HepG2 (cell line): ENCODE measurements around the gene TJP3. TPM values are rescaled to one million over a fixed set of nuclear protein-coding genes. Genes with fewer than 3 reads are reported as not detected.
A peak's percentile ranks its signal among the peaks of the same experiment; 100 is the strongest.

Experiments
- ATM ChIP-seq: fragments of 450-650 bp; IDR thresholded peaks from 2 replicates; pipeline ENCODE4 v1.7.1; 2017; ENCODE audit warnings: mild to moderate bottlenecking, borderline replicate concordance
- BCL6 ChIP-seq: IDR thresholded peaks from 2 replicates; pipeline ENCODE4 v1.6.1; 2016; ENCODE audit warnings: missing genetic modification reagents, missing compliant biosample characterization
- DR1 ChIP-seq: sonication (generic); formaldehyde crosslinking; IDR thresholded peaks from 2 replicates; pipeline ENCODE4 v1.8.0; 2021; ENCODE audit warnings: mild to moderate bottlenecking, missing genetic modification reagents, inconsistent platforms
- EZH2 ChIP-seq: conservative IDR thresholded peaks from 2 replicates; pipeline ENCODE4 v1.6.1; 2012; ENCODE audit warnings: mild to moderate bottlenecking, low read depth, low read length, moderate library complexity
- KMT2B ChIP-seq: IDR thresholded peaks from 2 replicates; pipeline ENCODE4 v1.6.1; 2016; ENCODE audit warnings: missing genetic modification reagents, missing compliant biosample characterization
- MTF1 ChIP-seq: sonication (generic); formaldehyde crosslinking; IDR thresholded peaks from 2 replicates; pipeline ENCODE4 v1.5.0; 2020; ENCODE audit warnings: missing genetic modification reagents
- MTF2 ChIP-seq: sonication (generic); formaldehyde crosslinking; IDR thresholded peaks from 2 replicates; pipeline ENCODE4 v1.5.0; 2020; ENCODE audit warnings: missing genetic modification reagents, borderline replicate concordance
- NBN ChIP-seq: fragments of 450-650 bp; conservative IDR thresholded peaks from 2 replicates; pipeline ENCODE4 v1.6.1; 2017
- NR2F1 ChIP-seq, 2 experiments: fragments of 450-650 bp in 1 of 2; formaldehyde crosslinking in 1 of 2; IDR thresholded peaks; 2 replicates each; pipeline versions ENCODE4 v1.5.0 to v1.6.1; 2016 to 2020; ENCODE audit warnings: mild to moderate bottlenecking in 1 of 2, missing compliant biosample characterization in 1 of 2, missing genetic modification reagents in 1 of 2, moderate library complexity in 1 of 2
- RCOR2 ChIP-seq: IDR thresholded peaks from 2 replicates; pipeline ENCODE4 v1.6.1; 2016; ENCODE audit warnings: missing biosample characterization, missing genetic modification reagents
- RELA ChIP-seq: sonication (generic); formaldehyde crosslinking; IDR thresholded peaks from 2 replicates; pipeline ENCODE4 v1.4.0; 2020; ENCODE audit warnings: missing genetic modification reagents
- SOX6 ChIP-seq, 2 experiments: fragments of 450-650 bp in 1 of 2; sonication (generic) in 1 of 2; formaldehyde crosslinking in 1 of 2; IDR thresholded peaks; 2 replicates each; pipeline versions ENCODE4 v1.4.0 to v1.6.1; 2017 to 2020; ENCODE audit warnings: antibody characterized with exemption in 1 of 2, mild to moderate bottlenecking in 1 of 2, missing genetic modification reagents in 1 of 2
- SP2 ChIP-seq: sonication (generic); formaldehyde crosslinking; IDR thresholded peaks from 2 replicates; pipeline ENCODE4 v1.5.1; 2020; ENCODE audit warnings: mild to moderate bottlenecking, missing genetic modification reagents
- TBL1XR1 ChIP-seq: fragments of 150-350 bp; IDR thresholded peaks from 2 replicates; pipeline ENCODE4 v1.6.1; 2014; ENCODE audit warnings: borderline replicate concordance, low read length; ENCODE audit not compliant: partially characterized antibody
- TEAD3 ChIP-seq: optimal IDR thresholded peaks from 2 replicates; pipeline ENCODE3; 2016; ENCODE audit warnings: borderline replicate concordance
- TGIF2 ChIP-seq: IDR thresholded peaks from 2 replicates; pipeline ENCODE4 v1.6.1; 2016; ENCODE audit warnings: control low read depth, missing compliant biosample characterization
- YEATS4 ChIP-seq: sonication (generic); formaldehyde crosslinking; IDR thresholded peaks from 2 replicates; pipeline ENCODE4 v1.4.0; 2020; ENCODE audit warnings: missing genetic modification reagents, borderline replicate concordance
- ZFP90 ChIP-seq: sonication (generic); formaldehyde crosslinking; IDR thresholded peaks from 2 replicates; pipeline ENCODE4 v1.8.0; 2022; ENCODE audit warnings: missing genetic modification reagents, mild to moderate bottlenecking, inconsistent platforms, borderline replicate concordance
- ZNF10 ChIP-seq: sonication (generic); formaldehyde crosslinking; IDR thresholded peaks from 2 replicates; pipeline ENCODE4 v1.4.0; 2020; ENCODE audit warnings: mild to moderate bottlenecking, low read depth, missing genetic modification reagents, borderline replicate concordance
- ZNF672 ChIP-seq: sonication (generic); formaldehyde crosslinking; IDR thresholded peaks from 2 replicates; pipeline ENCODE4 v1.8.1; 2022; ENCODE audit warnings: missing genetic modification reagents
- polyA plus RNA-seq, 8 experiments: library from polyadenylated mRNA; depleted of rRNA in 3 of 8; stranded (reverse) in 7 of 8; unstranded in 1 of 8; fragments of >200 nt; fragmentation: Illumina TruSeq in 4 of 8; extraction: Trizol in 4 of 8; gene quantifications; 2 replicates each; pipeline versions ENCODE4 v1.2.1 to v1.2.3, GENCODE V29; 2011 to 2016; ENCODE audit warnings: low read depth in 4 of 8, missing spikeins in 1 of 8, mixed read lengths in 1 of 8; ENCODE audit not compliant: insufficient read depth in 1 of 8
- total RNA-seq, 5 experiments: library from RNA; depleted of rRNA; stranded (reverse); fragments of >200 nt; fragmentation: Illumina TruSeq; extraction: Trizol; gene quantifications; 2 replicates each; pipeline ENCODE4 v1.2.3, GENCODE V29; 2016; ENCODE audit warnings: low read depth in 1 of 5
- TF ChIP-seq, protein P1 (sequence below): sonication (generic); formaldehyde crosslinking; IDR thresholded peaks from 2 replicates; pipeline ENCODE4 v1.4.0; 2020; ENCODE audit warnings: missing genetic modification reagents
- TF ChIP-seq, protein P2 (sequence below): sonication (generic); formaldehyde crosslinking; conservative IDR thresholded peaks from 2 replicates; pipeline ENCODE4 v1.4.0; 2020; ENCODE audit warnings: missing genetic modification reagents
- TF ChIP-seq, protein P3 (sequence below): sonication (generic); formaldehyde crosslinking; IDR thresholded peaks from 2 replicates; pipeline ENCODE4 v1.9.0; 2021; ENCODE audit warnings: missing genetic modification reagents, borderline replicate concordance
- TF ChIP-seq, protein P4 (sequence below): sonication (generic); formaldehyde crosslinking; IDR thresholded peaks from 2 replicates; pipeline ENCODE4 v1.4.0; 2020; ENCODE audit warnings: mild to moderate bottlenecking, low read depth, missing genetic modification reagents

TJP3 gene
- total and polyA plus RNA-seq, 2 of the 13 experiments (the other 11 are each of a cell fraction or from before 2014, with no cell fraction given), result 2.3 to 21.5 TPM

DNA sequence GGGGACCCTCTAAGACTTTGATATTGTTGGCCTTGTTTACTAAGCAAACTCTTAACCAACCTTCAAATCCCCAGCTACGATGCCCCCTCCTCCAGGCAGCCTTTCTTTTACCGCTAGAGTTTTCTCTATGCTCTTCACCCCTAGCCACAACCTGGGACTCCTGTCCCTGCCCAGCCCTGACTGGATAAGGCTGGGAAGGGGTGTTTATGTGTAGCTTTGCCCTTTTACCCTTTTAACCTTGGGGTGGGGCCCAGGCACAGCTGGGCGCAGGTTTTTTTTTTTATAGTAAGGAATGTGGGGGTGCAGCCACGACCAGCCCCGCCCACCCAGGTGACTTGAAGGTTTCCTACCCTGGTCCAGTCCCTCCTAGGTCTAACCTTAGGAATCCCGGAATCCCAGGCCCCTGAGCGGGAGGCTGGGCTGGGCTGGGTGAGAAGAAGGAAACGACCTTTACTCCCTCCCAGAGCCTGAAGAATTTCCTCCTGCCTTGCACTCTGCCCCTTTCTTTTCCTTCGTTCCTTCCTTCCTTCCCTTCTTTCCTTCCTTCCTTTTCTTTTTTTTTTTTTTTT is 12.2 kb downstream of the TJP3 start (continued):
- TF ChIP-seq EZH2 (no peak), RELA (CRISPR knock-in tag) (no peak), DR1 (CRISPR knock-in tag) (no peak), SP2 (CRISPR knock-in tag) (no peak), RCOR2 (CRISPR knock-in tag) (no peak), MTF1 (CRISPR knock-in tag) (no peak), MTF2 (CRISPR knock-in tag) (no peak), BCL6 (CRISPR knock-in tag) (no peak), ATM (no peak), TBL1XR1 (no peak), ZNF10 (CRISPR knock-in tag) (no peak), TEAD3 (CRISPR knock-in tag) (peak; percentile 12), KMT2B (CRISPR knock-in tag) (no peak), SOX6 (IDR thresholded peaks at IDR 0.05) (no peak), SOX6 (CRISPR knock-in tag; IDR thresholded peaks at IDR 0.05) (no peak), YEATS4 (CRISPR knock-in tag) (no peak), ZFP90 (CRISPR knock-in tag) (no peak), NR2F1 (CRISPR knock-in tag; IDR thresholded peaks at IDR 0.05) (peak; percentile 37 to 65; a peak in 1 of 4 replicates), TGIF2 (CRISPR knock-in tag) (no peak), NBN (no peak), ZNF672 (CRISPR knock-in tag) (no peak)
- TF ChIP-seq, protein P1, sequence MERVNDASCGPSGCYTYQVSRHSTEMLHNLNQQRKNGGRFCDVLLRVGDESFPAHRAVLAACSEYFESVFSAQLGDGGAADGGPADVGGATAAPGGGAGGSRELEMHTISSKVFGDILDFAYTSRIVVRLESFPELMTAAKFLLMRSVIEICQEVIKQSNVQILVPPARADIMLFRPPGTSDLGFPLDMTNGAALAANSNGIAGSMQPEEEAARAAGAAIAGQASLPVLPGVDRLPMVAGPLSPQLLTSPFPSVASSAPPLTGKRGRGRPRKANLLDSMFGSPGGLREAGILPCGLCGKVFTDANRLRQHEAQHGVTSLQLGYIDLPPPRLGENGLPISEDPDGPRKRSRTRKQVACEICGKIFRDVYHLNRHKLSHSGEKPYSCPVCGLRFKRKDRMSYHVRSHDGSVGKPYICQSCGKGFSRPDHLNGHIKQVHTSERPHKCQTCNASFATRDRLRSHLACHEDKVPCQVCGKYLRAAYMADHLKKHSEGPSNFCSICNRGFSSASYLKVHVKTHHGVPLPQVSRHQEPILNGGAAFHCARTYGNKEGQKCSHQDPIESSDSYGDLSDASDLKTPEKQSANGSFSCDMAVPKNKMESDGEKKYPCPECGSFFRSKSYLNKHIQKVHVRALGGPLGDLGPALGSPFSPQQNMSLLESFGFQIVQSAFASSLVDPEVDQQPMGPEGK (CRISPR knock-in tag), result peak; percentile 44; the same call in 1 of the 2 replicates
- TF ChIP-seq, protein P2, sequence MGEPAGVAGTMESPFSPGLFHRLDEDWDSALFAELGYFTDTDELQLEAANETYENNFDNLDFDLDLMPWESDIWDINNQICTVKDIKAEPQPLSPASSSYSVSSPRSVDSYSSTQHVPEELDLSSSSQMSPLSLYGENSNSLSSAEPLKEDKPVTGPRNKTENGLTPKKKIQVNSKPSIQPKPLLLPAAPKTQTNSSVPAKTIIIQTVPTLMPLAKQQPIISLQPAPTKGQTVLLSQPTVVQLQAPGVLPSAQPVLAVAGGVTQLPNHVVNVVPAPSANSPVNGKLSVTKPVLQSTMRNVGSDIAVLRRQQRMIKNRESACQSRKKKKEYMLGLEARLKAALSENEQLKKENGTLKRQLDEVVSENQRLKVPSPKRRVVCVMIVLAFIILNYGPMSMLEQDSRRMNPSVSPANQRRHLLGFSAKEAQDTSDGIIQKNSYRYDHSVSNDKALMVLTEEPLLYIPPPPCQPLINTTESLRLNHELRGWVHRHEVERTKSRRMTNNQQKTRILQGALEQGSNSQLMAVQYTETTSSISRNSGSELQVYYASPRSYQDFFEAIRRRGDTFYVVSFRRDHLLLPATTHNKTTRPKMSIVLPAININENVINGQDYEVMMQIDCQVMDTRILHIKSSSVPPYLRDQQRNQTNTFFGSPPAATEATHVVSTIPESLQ (CRISPR knock-in tag), result no peak
- TF ChIP-seq, protein P3, sequence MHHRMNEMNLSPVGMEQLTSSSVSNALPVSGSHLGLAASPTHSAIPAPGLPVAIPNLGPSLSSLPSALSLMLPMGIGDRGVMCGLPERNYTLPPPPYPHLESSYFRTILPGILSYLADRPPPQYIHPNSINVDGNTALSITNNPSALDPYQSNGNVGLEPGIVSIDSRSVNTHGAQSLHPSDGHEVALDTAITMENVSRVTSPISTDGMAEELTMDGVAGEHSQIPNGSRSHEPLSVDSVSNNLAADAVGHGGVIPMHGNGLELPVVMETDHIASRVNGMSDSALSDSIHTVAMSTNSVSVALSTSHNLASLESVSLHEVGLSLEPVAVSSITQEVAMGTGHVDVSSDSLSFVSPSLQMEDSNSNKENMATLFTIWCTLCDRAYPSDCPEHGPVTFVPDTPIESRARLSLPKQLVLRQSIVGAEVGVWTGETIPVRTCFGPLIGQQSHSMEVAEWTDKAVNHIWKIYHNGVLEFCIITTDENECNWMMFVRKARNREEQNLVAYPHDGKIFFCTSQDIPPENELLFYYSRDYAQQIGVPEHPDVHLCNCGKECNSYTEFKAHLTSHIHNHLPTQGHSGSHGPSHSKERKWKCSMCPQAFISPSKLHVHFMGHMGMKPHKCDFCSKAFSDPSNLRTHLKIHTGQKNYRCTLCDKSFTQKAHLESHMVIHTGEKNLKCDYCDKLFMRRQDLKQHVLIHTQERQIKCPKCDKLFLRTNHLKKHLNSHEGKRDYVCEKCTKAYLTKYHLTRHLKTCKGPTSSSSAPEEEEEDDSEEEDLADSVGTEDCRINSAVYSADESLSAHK, result no peak
- TF ChIP-seq, protein P4, sequence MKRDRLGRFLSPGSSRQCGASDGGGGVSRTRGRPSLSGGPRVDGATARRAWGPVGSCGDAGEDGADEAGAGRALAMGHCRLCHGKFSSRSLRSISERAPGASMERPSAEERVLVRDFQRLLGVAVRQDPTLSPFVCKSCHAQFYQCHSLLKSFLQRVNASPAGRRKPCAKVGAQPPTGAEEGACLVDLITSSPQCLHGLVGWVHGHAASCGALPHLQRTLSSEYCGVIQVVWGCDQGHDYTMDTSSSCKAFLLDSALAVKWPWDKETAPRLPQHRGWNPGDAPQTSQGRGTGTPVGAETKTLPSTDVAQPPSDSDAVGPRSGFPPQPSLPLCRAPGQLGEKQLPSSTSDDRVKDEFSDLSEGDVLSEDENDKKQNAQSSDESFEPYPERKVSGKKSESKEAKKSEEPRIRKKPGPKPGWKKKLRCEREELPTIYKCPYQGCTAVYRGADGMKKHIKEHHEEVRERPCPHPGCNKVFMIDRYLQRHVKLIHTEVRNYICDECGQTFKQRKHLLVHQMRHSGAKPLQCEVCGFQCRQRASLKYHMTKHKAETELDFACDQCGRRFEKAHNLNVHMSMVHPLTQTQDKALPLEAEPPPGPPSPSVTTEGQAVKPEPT (CRISPR knock-in tag), result no peak
